ENCODE data around the gene SPINK2.

- no peak for TF ChIP-seq CTCF (IDR thresholded peaks at IDR 0.05)
- no peak for TF ChIP-seq POLR2A (IDR thresholded peaks at IDR 0.05)
These were observed 2.6 kb upstream of the SPINK2 start for GRCh38 chr4:56823933-56824600.

Measured in thyroid gland (tissue), 4 donors.